ENCODE data around the gene DCDC2B.
A peak's percentile ranks its signal among the peaks of the same experiment; 100 is the strongest.

The DCDC2B gene

GRCh38 chr1:32239337-32239736, 30.4 kb downstream of the DCDC2B start:
- Histone ChIP-seq H3K27me3 (ENCODE audit: low read length) (no peaks in the 10 kb centered on the region), H3F3A (ENCODE audit: insufficient read depth) (peaks cover 17% of the 10 kb centered on the region), H3K9me3 (ENCODE audit: insufficient read depth, low read length) (no peaks in the 10 kb centered on the region), H3K4me3 (ENCODE audit: insufficient read depth, low read length, poor library complexity, severe bottlenecking) (no peak overlapping the region), H3K36me3 (ENCODE audit: low read length) (no peaks in the 10 kb centered on the region), H3K27ac (ENCODE audit: low read depth, low read length) (no peak overlapping the region), H4K20me1 (ENCODE audit: low read depth, low read length) (no peaks in the 10 kb centered on the region), H3K79me2 (ENCODE audit: insufficient read depth, low read length) (no peaks in the 10 kb centered on the region), H3K9me2 (replicated peaks; ENCODE audit: insufficient read depth, low read length) (no peaks in the 10 kb centered on the region), H3K9ac (ENCODE audit: low read length) (no peak overlapping the region), H3K4me2 (ENCODE audit: low read depth, low read length, poor library complexity, severe bottlenecking) (no peak overlapping the region), H2AFZ (ENCODE audit: low read depth, low read length, severe bottlenecking) (no peak overlapping the region)
- no peak for TF ChIP-seq EZH2phosphoT487 (conservative IDR thresholded peaks at IDR 0.05; ENCODE audit: low read length)
- no peak for TF ChIP-seq CTCF (IDR thresholded peaks at IDR 0.05; ENCODE audit: insufficient read depth, low read length, poor library complexity, severe bottlenecking)

- no peak overlapping the region for H2AFZ ChIP-seq (ENCODE audit: low read depth, low read length, severe bottlenecking)
Observed at GRCh38 chr1:32239790-32240139, 30.9 kb downstream of the DCDC2B start.

GRCh38 chr1:32240140-32240951, 31.5 kb downstream of the DCDC2B start:
- H2AFZ ChIP-seq (ENCODE audit: low read depth, low read length, severe bottlenecking), result peak overlapping the region; percentile 70
- no peaks in the 10 kb centered on the region for H3K9me3 ChIP-seq (ENCODE audit: insufficient read depth, low read length)
- H3K27ac ChIP-seq (ENCODE audit: low read depth, low read length), result peak overlapping the region; percentile 3; the same call in 1 of the 2 replicates
- H3K4me3 ChIP-seq (ENCODE audit: insufficient read depth, low read length, poor library complexity, severe bottlenecking), result peak overlapping the region; percentile 50
- no peaks in the 10 kb centered on the region for H3K27me3 ChIP-seq (ENCODE audit: low read length)
- H3F3A ChIP-seq (ENCODE audit: insufficient read depth), result peaks cover 18% of the 10 kb centered on the region
- peak overlapping the region; percentile 82 for H3K4me2 ChIP-seq (ENCODE audit: low read depth, low read length, poor library complexity, severe bottlenecking)
- H4K20me1 ChIP-seq (ENCODE audit: low read depth, low read length), result no peaks in the 10 kb centered on the region
- no peaks in the 10 kb centered on the region for H3K9me2 ChIP-seq (replicated peaks; ENCODE audit: insufficient read depth, low read length)
- H3K36me3 ChIP-seq (ENCODE audit: low read length), result no peaks in the 10 kb centered on the region
- TF ChIP-seq EZH2phosphoT487 (conservative IDR thresholded peaks at IDR 0.05; ENCODE audit: low read length) (no peak), CTCF (IDR thresholded peaks at IDR 0.05; ENCODE audit: insufficient read depth, low read length, poor library complexity, severe bottlenecking) (no peak)
- H3K9ac ChIP-seq (ENCODE audit: low read length), result peak overlapping the region; percentile 55
- H3K79me2 ChIP-seq (ENCODE audit: insufficient read depth, low read length), result no peaks in the 10 kb centered on the region

More at GRCh38 chr1:32239790-32240139, 30.9 kb downstream of the DCDC2B start:
- peak overlapping the region; percentile 55; the same call in 1 of the 2 replicates for H3K9ac ChIP-seq (ENCODE audit: low read length)
- H3K79me2 ChIP-seq (ENCODE audit: insufficient read depth, low read length), result no peaks in the 10 kb centered on the region
- no peaks in the 10 kb centered on the region for H3K36me3 ChIP-seq (ENCODE audit: low read length)
- H3K27ac ChIP-seq (ENCODE audit: low read depth, low read length), result no peak overlapping the region
- H3K9me3 ChIP-seq (ENCODE audit: insufficient read depth, low read length), result no peaks in the 10 kb centered on the region
- H3F3A ChIP-seq (ENCODE audit: insufficient read depth), result peaks cover 17% of the 10 kb centered on the region
- TF ChIP-seq EZH2phosphoT487 (conservative IDR thresholded peaks at IDR 0.05; ENCODE audit: low read length) (no peak), CTCF (IDR thresholded peaks at IDR 0.05; ENCODE audit: insufficient read depth, low read length, poor library complexity, severe bottlenecking) (no peak)
- no peaks in the 10 kb centered on the region for H4K20me1 ChIP-seq (ENCODE audit: low read depth, low read length)
- peak overlapping the region; percentile 82 for H3K4me2 ChIP-seq (ENCODE audit: low read depth, low read length, poor library complexity, severe bottlenecking)
- no peak overlapping the region for H3K4me3 ChIP-seq (ENCODE audit: insufficient read depth, low read length, poor library complexity, severe bottlenecking)
- H3K27me3 ChIP-seq (ENCODE audit: low read length), result no peaks in the 10 kb centered on the region
- H3K9me2 ChIP-seq (replicated peaks; ENCODE audit: insufficient read depth, low read length), result no peaks in the 10 kb centered on the region

Data from SU-DHL-6 (cell line).